ENCODE data around the gene BCAS1.

DNA sequence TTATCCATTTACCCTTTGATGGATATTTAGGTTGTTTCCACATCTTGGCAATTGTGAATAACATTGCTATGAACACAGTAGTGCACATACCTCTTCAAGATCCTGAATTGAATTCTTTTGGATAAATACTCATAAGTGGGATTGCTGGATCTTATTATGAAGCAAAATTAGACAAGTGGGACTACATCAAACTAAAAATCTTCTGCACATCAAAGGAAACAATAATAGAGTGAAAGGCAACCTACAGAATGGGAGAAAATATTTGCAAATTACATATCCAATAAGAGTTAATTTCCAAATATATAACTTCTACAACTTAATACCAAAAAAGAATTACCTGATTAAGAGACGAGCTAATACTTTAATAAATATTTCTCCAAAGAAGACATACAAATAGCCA is 38.4 kb upstream of the BCAS1 start:
- TF ChIP-seq, protein P1, sequence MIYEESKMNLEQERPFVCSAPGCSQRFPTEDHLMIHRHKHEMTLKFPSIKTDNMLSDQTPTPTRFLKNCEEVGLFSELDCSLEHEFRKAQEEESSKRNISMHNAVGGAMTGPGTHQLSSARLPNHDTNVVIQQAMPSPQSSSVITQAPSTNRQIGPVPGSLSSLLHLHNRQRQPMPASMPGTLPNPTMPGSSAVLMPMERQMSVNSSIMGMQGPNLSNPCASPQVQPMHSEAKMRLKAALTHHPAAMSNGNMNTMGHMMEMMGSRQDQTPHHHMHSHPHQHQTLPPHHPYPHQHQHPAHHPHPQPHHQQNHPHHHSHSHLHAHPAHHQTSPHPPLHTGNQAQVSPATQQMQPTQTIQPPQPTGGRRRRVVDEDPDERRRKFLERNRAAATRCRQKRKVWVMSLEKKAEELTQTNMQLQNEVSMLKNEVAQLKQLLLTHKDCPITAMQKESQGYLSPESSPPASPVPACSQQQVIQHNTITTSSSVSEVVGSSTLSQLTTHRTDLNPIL (CRISPR knock-in tag; IDR thresholded peaks at IDR 0.05; ENCODE audit: low read depth) = no peak
- no peak for TF ChIP-seq PATZ1 (CRISPR knock-in tag; IDR thresholded peaks at IDR 0.05; ENCODE audit: borderline replicate concordance)
- TF ChIP-seq, protein P2, sequence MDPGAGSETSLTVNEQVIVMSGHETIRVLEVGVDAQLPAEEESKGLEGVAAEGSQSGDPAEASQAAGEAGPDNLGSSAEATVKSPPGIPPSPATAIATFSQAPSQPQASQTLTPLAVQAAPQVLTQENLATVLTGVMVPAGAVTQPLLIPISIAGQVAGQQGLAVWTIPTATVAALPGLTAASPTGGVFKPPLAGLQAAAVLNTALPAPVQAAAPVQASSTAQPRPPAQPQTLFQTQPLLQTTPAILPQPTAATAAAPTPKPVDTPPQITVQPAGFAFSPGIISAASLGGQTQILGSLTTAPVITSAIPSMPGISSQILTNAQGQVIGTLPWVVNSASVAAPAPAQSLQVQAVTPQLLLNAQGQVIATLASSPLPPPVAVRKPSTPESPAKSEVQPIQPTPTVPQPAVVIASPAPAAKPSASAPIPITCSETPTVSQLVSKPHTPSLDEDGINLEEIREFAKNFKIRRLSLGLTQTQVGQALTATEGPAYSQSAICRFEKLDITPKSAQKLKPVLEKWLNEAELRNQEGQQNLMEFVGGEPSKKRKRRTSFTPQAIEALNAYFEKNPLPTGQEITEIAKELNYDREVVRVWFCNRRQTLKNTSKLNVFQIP (CRISPR knock-in tag; IDR thresholded peaks at IDR 0.05; ENCODE audit: borderline replicate concordance, low read depth) = no peak
- TF ChIP-seq RARB (CRISPR knock-in tag; IDR thresholded peaks at IDR 0.05) = no peak
- no peak for TF ChIP-seq TCF4 (CRISPR knock-in tag; IDR thresholded peaks at IDR 0.05; ENCODE audit: borderline replicate concordance)
- TF ChIP-seq ZNF565 (CRISPR knock-in tag; conservative IDR thresholded peaks at IDR 0.05; ENCODE audit: low read depth) = no peak
- TF ChIP-seq ISL1 (CRISPR knock-in tag; IDR thresholded peaks at IDR 0.05) = no peak
- no peak for TF ChIP-seq ZFP30 (CRISPR knock-in tag; IDR thresholded peaks at IDR 0.05)
- no peak for TF ChIP-seq ZFP3 (CRISPR knock-in tag; IDR thresholded peaks at IDR 0.05)
- TF ChIP-seq SNAI2 (CRISPR knock-in tag; IDR thresholded peaks at IDR 0.05) = no peak
- no peak for TF ChIP-seq PPARA (CRISPR knock-in tag; IDR thresholded peaks at IDR 0.05; ENCODE audit: borderline replicate concordance)
- TF ChIP-seq ZNF8 (CRISPR knock-in tag; IDR thresholded peaks at IDR 0.05) = no peak
- TF ChIP-seq ZNF70 (CRISPR knock-in tag; IDR thresholded peaks at IDR 0.05) = no peak
